HG02885 (cell line): ENCODE measurements around the gene GSKIP.

ENCODE experiments used
- ATAC-seq: cut with Tn5 transposase; IDR thresholded peaks from one replicate; pipeline ENCODE4 v1.9.1; 2021; ENCODE audit warnings: mild to moderate bottlenecking; ENCODE audit not compliant: unreplicated experiment, poor library complexity

Gene GSKIP

DNA sequence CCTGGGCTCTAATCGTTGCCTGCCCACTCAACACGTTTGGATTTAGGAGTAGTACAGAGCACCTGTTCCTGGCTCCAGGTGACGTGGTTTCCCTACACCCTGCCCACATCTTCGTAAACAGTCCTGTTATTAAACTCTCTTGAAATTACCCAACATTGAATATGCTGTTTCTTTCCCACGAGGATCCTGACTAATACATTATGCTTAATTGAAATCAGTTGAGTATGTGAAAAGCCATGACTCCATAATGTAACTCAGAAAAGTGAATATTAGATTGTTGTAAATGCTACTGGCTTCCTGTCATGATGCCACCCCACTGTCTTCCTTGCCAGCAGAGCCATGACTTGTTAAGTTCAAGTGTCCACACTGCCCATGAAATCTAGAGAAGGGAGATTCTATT is 50.2 kb downstream of the GSKIP start:
- ATAC-seq = no peak

- no peak for ATAC-seq
Measured at GRCh38 chr14:96415559-96415958, 52.2 kb downstream of the GSKIP start.

DNA sequence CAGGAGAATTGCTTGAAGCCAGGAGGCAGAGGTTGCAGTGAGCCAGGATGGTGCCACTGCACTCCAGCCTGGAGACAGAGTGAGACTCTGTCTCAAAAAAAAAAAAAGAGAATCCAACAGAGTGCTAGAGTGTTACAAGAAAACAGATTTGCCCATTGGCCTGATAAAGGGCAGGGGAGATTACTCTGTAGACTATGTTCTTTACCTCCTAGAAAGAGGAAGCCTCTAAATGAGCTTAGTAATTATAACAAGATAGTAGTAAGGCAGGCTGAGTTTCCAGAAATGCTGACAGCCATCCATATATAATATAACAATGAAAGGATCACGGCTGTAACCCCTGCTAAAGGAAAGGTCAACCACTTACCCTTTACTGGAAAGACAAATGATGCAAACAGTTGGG is 53.0 kb downstream of the GSKIP start:
- ATAC-seq = no peak

- no peak for ATAC-seq
Measured at GRCh38 chr14:96417254-96417653, 53.9 kb downstream of the GSKIP start.

DNA sequence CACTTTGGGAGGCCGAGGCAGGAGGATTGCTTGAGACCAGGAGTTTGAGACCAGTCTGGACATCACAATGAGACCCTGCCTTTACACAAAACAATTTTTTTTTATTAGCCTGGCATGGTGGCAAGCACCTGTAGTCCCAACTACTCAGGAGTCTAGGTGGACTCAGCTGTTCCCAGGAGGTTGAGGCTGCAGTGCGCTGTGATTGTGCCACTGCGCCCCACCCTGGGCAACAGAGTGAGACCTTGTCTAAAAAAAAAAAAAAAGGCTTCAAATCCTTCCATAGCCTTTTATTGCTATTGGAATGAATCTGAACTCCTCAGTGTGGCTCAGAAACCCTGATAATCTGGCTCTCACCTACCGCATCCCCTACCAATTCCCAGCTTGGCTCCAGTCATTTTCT is 54.7 kb downstream of the GSKIP start:
- ATAC-seq = no peak

GRCh38 chr14:96421236-96421635 is 57.9 kb downstream of the GSKIP start:
- no peak for ATAC-seq

DNA sequence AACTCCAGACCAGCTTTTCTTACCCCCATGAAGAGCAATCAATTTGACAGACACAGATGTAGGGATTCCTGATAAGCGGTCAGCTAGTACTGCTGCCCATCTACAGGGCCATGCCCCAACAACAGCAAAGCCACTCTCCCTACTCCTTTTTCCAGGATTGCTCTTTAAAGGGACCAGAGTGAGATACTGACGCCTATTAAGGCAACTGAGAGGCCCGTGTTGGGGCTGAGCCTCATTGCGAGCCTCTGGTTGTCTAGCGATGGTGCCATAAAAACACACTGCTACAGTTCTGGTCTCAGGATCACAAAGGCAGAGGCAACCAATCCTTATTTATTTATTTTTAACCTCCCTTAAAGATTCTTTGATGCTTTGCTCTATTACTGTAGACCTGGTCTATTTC is 59.7 kb downstream of the GSKIP start:
- ATAC-seq = no peak

- ATAC-seq = no peak
Measured at GRCh38 chr14:96423446-96424108, 60.3 kb downstream of the GSKIP start.

DNA sequence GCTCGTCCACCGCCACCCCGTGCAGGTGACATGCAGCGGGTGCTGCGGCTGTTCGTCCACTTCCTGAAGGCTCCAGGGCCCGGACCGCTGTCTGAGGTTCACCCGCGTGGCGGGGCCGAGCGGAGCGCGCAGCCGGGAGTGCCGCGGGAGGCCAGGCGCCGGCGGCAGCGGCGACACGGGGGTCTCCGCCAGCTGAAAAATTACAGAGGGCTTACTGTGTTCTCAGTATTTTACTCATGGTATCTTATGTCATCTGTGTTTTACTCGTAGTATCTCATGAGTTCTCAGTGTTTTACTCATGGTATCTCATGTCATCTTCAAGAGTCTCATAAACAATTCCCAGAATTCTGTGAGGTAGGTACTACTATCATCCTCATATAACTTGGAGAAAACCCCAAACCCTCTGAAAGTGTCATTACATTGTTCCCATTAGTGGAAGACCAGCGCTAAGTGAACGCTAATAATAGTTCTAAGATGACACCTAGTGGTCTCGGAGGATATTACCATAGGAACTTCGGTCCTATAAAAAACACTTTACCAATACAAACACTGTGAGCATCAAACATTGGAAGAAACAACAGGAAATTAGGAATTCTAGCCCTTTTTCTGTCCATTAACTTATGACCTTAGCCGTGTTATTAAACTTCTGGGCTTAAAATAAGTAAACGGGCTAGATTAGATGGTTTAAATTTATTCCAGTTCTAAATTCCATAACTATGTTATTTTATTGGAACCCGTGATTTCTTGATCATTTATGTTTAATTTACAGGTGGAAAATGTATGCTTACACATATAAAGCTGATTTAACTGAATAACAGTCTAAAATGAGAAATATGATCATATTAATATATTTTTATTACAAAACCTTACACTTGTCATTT is 61.0 kb downstream of the GSKIP start:
- ATAC-seq = peak; percentile 83

- no peak for ATAC-seq
Measured at GRCh38 chr14:96434040-96434439, 70.7 kb downstream of the GSKIP start.
